ENCODE results near the gene CGREF1.

Gene CGREF1

DNA sequence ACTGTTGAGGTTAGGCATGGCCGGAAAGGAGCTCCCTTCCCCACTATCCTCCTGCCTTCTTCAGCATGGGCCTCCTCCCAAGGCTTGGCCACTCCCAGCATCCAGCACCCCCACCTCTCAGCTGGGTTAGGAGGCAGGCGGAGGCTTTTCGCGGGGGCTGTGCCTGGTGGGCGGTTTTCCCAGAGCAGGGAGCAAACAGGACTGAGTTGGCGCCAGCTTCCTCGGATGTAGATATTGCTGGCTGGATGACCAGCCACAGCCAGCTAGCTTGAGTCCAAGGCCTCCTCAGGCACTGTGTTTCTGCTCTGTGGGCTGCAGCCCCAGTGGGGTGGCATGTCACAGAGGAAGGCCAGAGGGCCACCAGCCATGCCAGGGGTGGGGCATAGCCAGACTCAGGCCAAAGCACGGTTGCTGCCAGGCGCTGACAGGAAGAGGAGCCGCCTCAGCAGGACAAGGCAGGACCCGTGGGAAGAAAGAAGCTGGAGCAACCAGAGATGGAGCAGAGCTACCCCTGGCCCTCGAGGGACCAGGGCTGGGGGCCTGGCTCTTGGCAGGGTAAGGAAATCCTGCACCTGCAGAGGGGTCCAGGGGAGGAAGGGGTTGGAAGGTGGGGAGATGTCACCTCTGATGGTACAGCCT, 30.0 kb upstream of the CGREF1 start, which contains the start of gene TCF23:
Gene TCF23 (plus strand): TSS at position 204 of the 639 bp plus-strand sequence. CDS start 130 bp downstream, at position 334.
- no peak for DNase-seq (ENCODE audit: low spot score)
- TF ChIP-seq, protein P1, sequence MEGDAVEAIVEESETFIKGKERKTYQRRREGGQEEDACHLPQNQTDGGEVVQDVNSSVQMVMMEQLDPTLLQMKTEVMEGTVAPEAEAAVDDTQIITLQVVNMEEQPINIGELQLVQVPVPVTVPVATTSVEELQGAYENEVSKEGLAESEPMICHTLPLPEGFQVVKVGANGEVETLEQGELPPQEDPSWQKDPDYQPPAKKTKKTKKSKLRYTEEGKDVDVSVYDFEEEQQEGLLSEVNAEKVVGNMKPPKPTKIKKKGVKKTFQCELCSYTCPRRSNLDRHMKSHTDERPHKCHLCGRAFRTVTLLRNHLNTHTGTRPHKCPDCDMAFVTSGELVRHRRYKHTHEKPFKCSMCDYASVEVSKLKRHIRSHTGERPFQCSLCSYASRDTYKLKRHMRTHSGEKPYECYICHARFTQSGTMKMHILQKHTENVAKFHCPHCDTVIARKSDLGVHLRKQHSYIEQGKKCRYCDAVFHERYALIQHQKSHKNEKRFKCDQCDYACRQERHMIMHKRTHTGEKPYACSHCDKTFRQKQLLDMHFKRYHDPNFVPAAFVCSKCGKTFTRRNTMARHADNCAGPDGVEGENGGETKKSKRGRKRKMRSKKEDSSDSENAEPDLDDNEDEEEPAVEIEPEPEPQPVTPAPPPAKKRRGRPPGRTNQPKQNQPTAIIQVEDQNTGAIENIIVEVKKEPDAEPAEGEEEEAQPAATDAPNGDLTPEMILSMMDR (IDR thresholded peaks at IDR 0.05; ENCODE audit: extremely low read depth, missing control alignments): no peak

DNA sequence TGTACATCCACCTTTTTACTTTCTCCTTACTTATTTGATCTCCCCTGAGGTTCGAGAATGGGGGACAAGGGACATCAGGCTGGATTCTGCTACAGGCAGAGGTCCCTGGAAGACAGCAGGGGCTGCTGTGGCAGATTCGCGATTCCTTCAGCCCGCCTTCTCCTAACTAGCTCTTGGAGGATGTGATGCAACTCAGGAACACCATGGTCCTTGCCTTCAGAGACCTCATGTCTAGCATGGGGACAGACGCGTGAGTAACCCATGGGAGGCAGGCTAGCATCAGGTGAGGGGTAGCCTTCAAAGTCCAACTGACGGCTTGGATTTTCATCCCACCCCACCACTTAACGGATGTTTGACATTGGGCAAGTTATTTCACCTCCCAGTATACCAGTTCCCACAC, 29.0 kb upstream of the CGREF1 start:
- TF ChIP-seq, protein P1 (IDR thresholded peaks at IDR 0.05; ENCODE audit: extremely low read depth, missing control alignments): no peak

DNA sequence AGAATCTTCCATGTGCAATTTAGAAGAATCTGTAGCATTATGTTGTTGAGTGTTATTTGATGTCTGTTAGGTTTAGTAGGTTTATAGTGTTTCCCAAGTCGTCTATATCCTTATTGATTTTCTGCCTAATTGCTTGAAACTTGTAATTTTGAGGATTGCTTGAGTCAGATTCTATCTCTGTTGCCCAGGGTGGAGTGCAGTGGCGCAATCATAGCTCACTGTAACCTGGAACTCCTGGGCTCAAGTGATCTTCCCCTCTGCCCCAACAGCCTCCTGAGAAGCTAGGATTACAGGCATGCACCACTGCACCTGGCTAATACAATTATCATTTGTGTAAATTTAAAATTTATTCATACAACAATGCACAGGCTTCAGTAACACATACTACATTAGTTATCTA, 26.8 kb upstream of the CGREF1 start:
- DNase-seq (ENCODE audit: low spot score): no peak
- TF ChIP-seq, protein P1 (IDR thresholded peaks at IDR 0.05; ENCODE audit: extremely low read depth, missing control alignments): no peak

More for the DNA sequence above, 29.0 kb upstream of the CGREF1 start:
- DNase-seq (ENCODE audit: low spot score): no peak

DNA sequence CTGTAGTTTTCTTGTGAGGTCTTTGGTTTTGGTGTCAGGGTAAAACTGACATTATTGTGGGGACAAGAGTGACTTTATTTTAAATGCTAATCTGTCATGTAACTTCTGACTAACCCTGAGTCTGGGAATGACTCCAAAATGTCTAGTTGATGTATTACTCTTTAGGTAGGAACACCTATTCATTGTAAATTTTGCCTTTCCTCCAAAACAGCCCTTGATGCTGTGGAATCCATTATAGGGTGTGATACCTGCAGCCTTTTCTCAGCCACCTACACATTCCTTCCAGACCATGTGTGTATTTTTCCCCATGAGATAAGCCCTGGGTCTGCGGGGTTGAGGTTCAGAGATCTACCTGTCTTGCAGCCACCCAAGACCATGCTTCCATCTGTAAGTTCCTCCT, 24.4 kb upstream of the CGREF1 start:
- no peak for DNase-seq (ENCODE audit: low spot score)

DNA sequence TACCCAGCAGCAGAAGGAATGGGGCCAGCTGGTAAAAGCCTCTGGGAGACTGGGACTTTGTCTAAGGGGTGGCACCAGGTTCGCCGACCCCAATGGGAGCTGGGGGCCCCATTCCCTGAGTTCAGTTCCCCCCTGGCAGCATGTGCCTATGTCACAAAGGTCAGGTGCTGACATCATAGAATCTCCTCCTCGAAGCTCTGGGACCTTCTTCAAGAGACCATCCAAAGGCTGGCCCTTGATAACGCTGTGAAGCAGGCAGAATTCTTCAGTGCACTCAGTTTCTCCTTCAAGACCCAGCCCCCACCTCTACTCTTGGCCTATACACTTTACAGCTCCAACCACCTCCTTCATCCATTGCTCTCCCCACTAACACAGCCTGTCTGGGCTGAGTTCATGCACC, 20.4 kb upstream of the CGREF1 start, which contains the start of gene PRR30:
Gene PRR30 (minus strand): TSS at position 101 of the 400 bp plus-strand sequence. CDS start 1,081 bp downstream, outside the sequence.
- TF ChIP-seq, protein P1 (IDR thresholded peaks at IDR 0.05; ENCODE audit: extremely low read depth, missing control alignments): no peak
- no peak for DNase-seq (ENCODE audit: low spot score)

More for the DNA sequence above, 24.4 kb upstream of the CGREF1 start:
- TF ChIP-seq, protein P1 (IDR thresholded peaks at IDR 0.05; ENCODE audit: extremely low read depth, missing control alignments): no peak

DNA sequence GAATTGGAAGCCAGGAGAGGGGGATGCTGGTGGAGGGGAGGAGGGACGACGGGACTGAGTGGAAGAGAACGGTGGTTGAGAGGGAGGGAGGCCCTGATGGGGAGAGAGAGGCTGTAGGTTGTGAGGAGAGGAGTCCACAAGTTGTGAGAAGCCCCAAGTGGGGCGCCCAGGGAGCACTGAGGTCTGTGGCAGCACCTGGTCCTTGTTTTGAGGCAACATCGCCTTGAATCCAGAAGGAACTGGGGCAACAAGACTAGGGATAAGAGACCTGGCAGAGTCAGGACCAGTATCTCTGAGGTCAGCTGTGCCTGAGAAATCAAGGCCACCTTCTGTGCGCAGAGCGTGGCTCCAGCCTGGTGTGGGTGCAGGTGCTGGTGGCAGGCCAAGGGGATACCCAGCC, 19.2 kb upstream of the CGREF1 start:
- DNase-seq (ENCODE audit: low spot score): no peak
- TF ChIP-seq, protein P1 (IDR thresholded peaks at IDR 0.05; ENCODE audit: extremely low read depth, missing control alignments): no peak

DNA sequence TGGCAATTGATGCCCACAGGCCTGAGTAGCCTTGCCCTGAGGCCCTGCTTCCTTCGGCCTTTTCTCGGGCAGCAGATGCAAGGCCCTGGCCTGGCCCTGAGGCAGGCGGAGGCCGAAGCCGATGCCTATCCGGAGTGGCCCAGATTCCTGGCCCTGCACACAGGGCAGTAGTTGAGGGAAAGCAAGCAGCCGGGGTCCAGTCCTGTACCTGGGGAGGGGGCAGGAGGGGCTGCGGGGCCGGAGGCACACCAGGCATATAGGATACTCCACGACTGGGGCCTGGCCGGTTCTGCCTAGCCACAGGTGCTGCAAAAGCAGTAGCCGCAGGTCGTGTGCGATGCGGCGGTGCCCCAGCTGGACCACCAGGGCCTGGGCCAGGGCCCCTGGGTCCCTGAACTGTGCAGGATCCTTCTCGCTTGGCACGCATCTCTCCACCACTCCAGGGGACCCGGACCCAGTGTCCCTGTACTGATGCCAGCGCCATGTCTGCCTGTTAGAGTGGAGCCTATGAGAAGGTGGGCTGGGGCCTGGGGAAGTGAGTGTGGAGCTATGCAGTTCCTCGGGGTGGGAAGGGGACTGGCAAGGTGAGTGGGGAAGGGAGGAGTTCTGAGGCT, 18.5 kb upstream of the CGREF1 start:
- TF ChIP-seq, protein P1 (IDR thresholded peaks at IDR 0.05; ENCODE audit: extremely low read depth, missing control alignments): no peak
- DNase-seq (ENCODE audit: low spot score): no peak
